SK-N-MC (cell line): Measurements from ENCODE around the gene HGD.
"Not testable (repeated sequence)": the region's sequence is repeated elsewhere in the genome, so short reads cannot be mapped to it uniquely, and the experiment has no call there.

Experiments used
- DNase-seq: peaks from one replicate; pipeline ENCODE4 v3.0.0-alpha.2; 2011; ENCODE audit warnings: low read depth, low spot score
- H3K27ac ChIP-seq: fragments of 200-600 bp; sonication (generic); 2 replicates; pipeline ENCODE4 v1.5.1; 2016; ENCODE audit warnings: mixed run types
- H3K36me3 ChIP-seq: fragments of 200-600 bp; sonication (generic); 2 replicates; pipeline ENCODE4 v1.6.1; 2017; ENCODE audit warnings: antibody characterized with exemption, low read length, mixed read lengths; ENCODE audit not compliant: insufficient read depth
- H3K4me3 ChIP-seq: fragments of 200-600 bp; sonication (generic); 2 replicates; pipeline ENCODE4 v1.5.1; 2016
- H3K9ac ChIP-seq: fragments of 200-600 bp; sonication (generic); 2 replicates; pipeline ENCODE4 v1.8.0; 2017; ENCODE audit warnings: mixed run types, mixed read lengths; ENCODE audit not compliant: insufficient read length
- H3K9me3 ChIP-seq: fragments of 200-600 bp; sonication (generic); 2 replicates; pipeline ENCODE4 v1.6.1; 2017; ENCODE audit warnings: low read depth, mild to moderate bottlenecking, antibody characterized with exemption, low read length, moderate library complexity, mixed read lengths
- EZH2 ChIP-seq: fragments of 200-600 bp; sonication (generic); IDR thresholded peaks from one replicate; pipeline ENCODE4 v1.6.1; 2017; ENCODE audit warnings: antibody characterized with exemption
- FOXP2 ChIP-seq: optimal IDR thresholded peaks from 2 replicates; pipeline ENCODE3; 2011; ENCODE audit warnings: mild to moderate bottlenecking, moderate library complexity; ENCODE audit not compliant: insufficient read depth; ENCODE audit errors: extremely low read length, control extremely low read depth
- POLR2AphosphoS5 ChIP-seq: IDR thresholded peaks from 2 replicates; pipeline ENCODE4 v1.6.1; 2012; ENCODE audit warnings: mild to moderate bottlenecking, low read depth, low read length, borderline replicate concordance

Gene HGD

GRCh38 chr3:120646771-120647432 is 35.1 kb downstream of the HGD start:
- TF ChIP-seq EZH2 = no peak
- TF ChIP-seq POLR2AphosphoS5 = no peak
- no peak for TF ChIP-seq FOXP2
- Histone ChIP-seq H3K9me3 (no peaks in the 10 kb centered on the region), H3K9ac (no peak overlapping the region), H3K27ac (no peak overlapping the region), H3K4me3 (no peak overlapping the region), H3K36me3 (no peaks in the 10 kb centered on the region)
- no peak for DNase-seq

GRCh38 chr3:120645083-120645845 is 36.8 kb downstream of the HGD start:
- DNase-seq = no peak
- peak overlapping the region; percentile 5; the same call in 1 of the 2 replicates for H3K27ac ChIP-seq
- H3K4me3 ChIP-seq = peak overlapping the region; percentile 20; the same call in 1 of the 2 replicates
- no peak overlapping the region for H3K9ac ChIP-seq
- TF ChIP-seq POLR2AphosphoS5 = no peak
- no peak for TF ChIP-seq EZH2
- TF ChIP-seq FOXP2 = no peak
- no peaks in the 10 kb centered on the region for H3K36me3 ChIP-seq
- no peaks in the 10 kb centered on the region for H3K9me3 ChIP-seq

- DNase-seq = no peak
- Histone ChIP-seq H3K4me3 (no peak overlapping the region), H3K9ac (no peak overlapping the region), H3K9me3 (no peaks in the 10 kb centered on the region), H3K36me3 (no peaks in the 10 kb centered on the region), H3K27ac (no peak overlapping the region)
- TF ChIP-seq EZH2 (no peak), FOXP2 (no peak), POLR2AphosphoS5 (no peak)
Observed at GRCh38 chr3:120642368-120642948, 39.6 kb downstream of the HGD start.

- Histone ChIP-seq H3K9ac (no peak overlapping the region), H3K27ac (no peak overlapping the region), H3K36me3 (no peaks in the 10 kb centered on the region), H3K9me3 (no peaks in the 10 kb centered on the region), H3K4me3 (no peak overlapping the region)
- TF ChIP-seq FOXP2 (no peak), POLR2AphosphoS5 (no peak), EZH2 (no peak)
- DNase-seq = no peak
Observed at GRCh38 chr3:120641696-120642246, 40.3 kb downstream of the HGD start.

- Histone ChIP-seq H3K36me3 (no peaks in the 10 kb centered on the region), H3K4me3 (no peak overlapping the region), H3K9ac (no peak overlapping the region), H3K9me3 (no peaks in the 10 kb centered on the region), H3K27ac (no peak overlapping the region)
- no peak for DNase-seq
- TF ChIP-seq POLR2AphosphoS5 (no peak), FOXP2 (no peak), EZH2 (no peak)
Observed at GRCh38 chr3:120640231-120640630, 41.8 kb downstream of the HGD start.

GRCh38 chr3:120638820-120639219 is 43.2 kb downstream of the HGD start:
- not testable (repeated sequence) for H3K27ac ChIP-seq, H3K36me3 ChIP-seq, H3K9me3 ChIP-seq, H3K9ac ChIP-seq, DNase-seq, H3K4me3 ChIP-seq

GRCh38 chr3:120637851-120638559 is 44.0 kb downstream of the HGD start:
- TF ChIP-seq FOXP2 (no peak), POLR2AphosphoS5 (no peak), EZH2 (no peak)
- Histone ChIP-seq H3K36me3 (no peaks in the 10 kb centered on the region), H3K4me3 (no peak overlapping the region), H3K9me3 (no peaks in the 10 kb centered on the region), H3K27ac (peak overlapping the region; percentile 40; the same call in 1 of the 2 replicates), H3K9ac (no peak overlapping the region)
- no peak for DNase-seq
